RWPE1 (cell line): ENCODE data around the gene FAM228B.

Experiments
- CTCF ChIA-PET: fragments of 350-600 bp; sonication (Branson Sonifier 250); formaldehyde crosslinking; extraction: SDS; loops from one replicate; lab custom pipeline; 2021; lab: Yijun Ruan, JAX
- POLR2A ChIA-PET: fragments of 400-600 bp; formaldehyde crosslinking; extraction: SDS; loops from one replicate; lab custom pipeline; 2020; ENCODE audit warnings: antibody characterized with exemption; ENCODE audit not compliant: low non-redundant PET; lab: Yijun Ruan, JAX
- DNase-seq: peaks from one replicate; pipeline ENCODE4 v3.0.0; 2012; ENCODE audit warnings: low spot score
- H3K27ac ChIP-seq: fragments of 450-650 bp; 2 replicates; pipeline ENCODE4 v1.5.1; 2017
- TF ChIP-seq, protein P1 (sequence below): fragments of 450-650 bp; conservative IDR thresholded peaks from 2 replicates; pipeline ENCODE4 v1.5.1; 2017; ENCODE audit warnings: low read depth, mild to moderate bottlenecking

FAM228B gene

DNA sequence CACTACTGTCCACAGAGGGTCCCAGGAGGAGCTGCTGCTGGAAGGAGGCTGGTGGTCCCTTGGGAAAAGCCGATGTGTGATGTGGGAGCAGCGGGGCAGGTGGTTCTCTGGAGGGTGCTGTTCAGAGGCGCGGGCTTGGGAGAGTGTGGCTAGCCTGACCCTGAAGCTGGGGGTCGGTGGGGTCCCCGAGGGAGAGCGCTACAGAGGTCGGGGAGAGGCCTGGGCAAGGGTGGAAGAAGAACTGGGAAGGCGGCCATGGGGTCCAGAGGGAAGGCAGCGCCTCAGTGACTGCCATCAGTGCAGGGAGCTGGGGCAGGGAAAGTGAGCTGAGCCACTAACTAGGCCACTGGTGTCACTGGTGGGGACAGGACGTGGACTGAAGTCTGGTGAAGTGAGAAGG is 84.1 kb downstream of the FAM228B start:
- DNase-seq, result no peak
- CTCF ChIA-PET, result interaction anchor here (0.7 kb wide), 1 partner anchor 53 kb away, joined by 3 read pairs; no protein-coding TSS in a partner anchor
- TF ChIP-seq, protein P1, sequence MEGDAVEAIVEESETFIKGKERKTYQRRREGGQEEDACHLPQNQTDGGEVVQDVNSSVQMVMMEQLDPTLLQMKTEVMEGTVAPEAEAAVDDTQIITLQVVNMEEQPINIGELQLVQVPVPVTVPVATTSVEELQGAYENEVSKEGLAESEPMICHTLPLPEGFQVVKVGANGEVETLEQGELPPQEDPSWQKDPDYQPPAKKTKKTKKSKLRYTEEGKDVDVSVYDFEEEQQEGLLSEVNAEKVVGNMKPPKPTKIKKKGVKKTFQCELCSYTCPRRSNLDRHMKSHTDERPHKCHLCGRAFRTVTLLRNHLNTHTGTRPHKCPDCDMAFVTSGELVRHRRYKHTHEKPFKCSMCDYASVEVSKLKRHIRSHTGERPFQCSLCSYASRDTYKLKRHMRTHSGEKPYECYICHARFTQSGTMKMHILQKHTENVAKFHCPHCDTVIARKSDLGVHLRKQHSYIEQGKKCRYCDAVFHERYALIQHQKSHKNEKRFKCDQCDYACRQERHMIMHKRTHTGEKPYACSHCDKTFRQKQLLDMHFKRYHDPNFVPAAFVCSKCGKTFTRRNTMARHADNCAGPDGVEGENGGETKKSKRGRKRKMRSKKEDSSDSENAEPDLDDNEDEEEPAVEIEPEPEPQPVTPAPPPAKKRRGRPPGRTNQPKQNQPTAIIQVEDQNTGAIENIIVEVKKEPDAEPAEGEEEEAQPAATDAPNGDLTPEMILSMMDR, result no peak
- POLR2A ChIA-PET, result no interaction called here
- H3K27ac ChIP-seq, result no peak overlapping the region

DNA sequence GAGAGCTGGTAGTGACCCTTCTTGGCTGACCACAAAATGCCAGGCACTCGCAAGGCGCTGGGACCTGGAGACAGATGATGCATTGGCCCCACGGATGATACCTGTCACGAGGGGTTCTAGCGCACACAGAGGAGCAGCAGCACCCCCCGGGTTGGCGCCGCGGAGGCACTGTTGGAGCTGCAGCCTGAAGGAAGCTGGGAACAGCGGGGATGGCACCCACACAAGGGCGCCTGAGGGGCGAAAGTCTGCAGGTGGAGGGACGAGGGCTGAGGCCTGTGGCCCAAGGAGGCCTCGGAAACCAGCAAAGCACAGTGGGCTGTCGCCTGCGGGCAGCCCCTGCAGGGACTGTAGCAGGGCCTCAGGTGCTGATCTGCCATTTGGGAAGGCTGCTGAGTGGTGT is 85.2 kb downstream of the FAM228B start:
- TF ChIP-seq, protein P1, result no peak
- DNase-seq, result no peak
- H3K27ac ChIP-seq, result no peak overlapping the region
- ChIA-PET CTCF (no interaction called here), POLR2A (no interaction called here)

DNA sequence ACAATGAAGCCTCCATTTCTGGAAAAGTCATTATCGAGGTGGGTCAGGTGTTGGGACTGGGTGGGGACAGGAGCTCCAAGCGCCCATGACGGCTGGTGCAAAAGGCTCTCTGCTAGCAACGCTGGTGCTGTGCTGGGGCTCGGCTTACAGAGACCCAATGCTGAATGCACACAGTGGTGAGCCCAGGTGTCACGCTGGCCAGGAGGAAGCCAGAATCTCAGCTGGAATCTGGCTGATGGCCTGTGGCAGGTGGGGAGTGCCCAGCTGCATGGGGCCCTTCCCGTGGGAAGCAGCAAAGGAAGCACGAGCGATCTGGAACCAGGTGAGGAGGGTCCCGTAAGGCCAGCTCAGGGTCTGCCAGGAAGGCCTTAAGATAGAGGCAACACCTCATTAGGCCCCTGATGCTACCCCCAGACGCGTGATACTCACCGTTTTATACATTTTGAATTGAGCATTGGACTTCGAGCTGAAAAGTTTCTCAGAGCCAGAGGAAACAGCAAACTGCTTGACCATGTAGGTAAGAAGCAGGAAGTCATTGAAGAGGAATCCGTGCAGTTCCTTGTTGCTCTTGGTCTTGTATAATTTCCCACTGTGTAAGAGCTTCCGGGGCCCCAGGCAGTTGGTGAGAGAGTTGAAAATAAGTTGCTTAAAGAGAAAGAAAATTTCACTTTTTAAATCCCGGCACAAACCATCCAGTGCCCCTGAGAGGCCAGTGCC is 86.3 kb downstream of the FAM228B start:
- TF ChIP-seq, protein P1, result no peak
- DNase-seq, result no peak
- POLR2A ChIA-PET, result no interaction called here
- no peak overlapping the region for H3K27ac ChIP-seq
- CTCF ChIA-PET, result interaction anchor here (0.6 to 0.8 kb wide), 2 partner anchors 25 to 32 kb away, joined by 3 to 4 read pairs; no protein-coding TSS in a partner anchor

DNA sequence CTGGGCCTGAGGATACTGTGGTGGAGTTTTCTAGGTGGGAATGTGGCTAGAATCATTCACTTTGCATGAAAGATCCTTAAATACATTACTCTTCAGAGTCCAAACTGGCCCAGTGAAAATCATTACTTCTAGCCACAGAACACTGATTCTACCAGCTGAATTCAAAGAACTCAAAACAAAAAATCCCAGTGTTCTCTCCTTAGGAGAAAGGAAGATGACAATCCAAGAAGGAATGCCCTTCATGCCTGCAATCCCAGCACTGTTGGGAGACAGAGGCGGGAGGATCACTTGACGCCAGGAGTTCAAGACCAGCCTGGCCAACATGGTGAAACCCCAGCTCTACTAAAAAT is 86.8 kb downstream of the FAM228B start:
- ChIA-PET POLR2A (no interaction called here), CTCF (interaction anchor here (0.6 to 0.8 kb wide), 2 partner anchors 24 to 33 kb away, joined by 3 to 4 read pairs; no protein-coding TSS in a partner anchor)
- TF ChIP-seq, protein P1, result no peak
- no peak overlapping the region for H3K27ac ChIP-seq
- no peak for DNase-seq

DNA sequence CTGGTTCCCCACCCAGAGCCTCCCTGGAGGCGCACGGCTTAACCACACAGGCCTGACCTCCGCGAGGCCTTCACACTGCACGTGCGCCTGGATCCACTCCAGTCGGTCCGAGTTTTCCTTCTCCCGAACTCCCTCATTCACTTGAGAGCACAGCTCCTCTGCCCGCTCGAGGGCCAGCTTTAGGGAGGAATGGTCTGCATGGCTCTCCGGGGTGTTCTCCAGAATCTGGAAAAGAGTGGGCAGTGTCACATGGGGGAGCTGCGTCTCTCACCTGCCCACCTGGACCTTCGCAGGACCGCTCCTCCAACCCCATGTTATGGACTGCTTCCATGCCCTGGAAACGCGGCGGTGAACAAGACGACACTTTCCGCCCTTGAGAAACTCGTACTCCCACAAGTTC is 87.5 kb downstream of the FAM228B start:
- CTCF ChIA-PET, result no interaction called here
- DNase-seq, result no peak
- POLR2A ChIA-PET, result no interaction called here
- TF ChIP-seq, protein P1, result no peak
- no peak overlapping the region for H3K27ac ChIP-seq

DNA sequence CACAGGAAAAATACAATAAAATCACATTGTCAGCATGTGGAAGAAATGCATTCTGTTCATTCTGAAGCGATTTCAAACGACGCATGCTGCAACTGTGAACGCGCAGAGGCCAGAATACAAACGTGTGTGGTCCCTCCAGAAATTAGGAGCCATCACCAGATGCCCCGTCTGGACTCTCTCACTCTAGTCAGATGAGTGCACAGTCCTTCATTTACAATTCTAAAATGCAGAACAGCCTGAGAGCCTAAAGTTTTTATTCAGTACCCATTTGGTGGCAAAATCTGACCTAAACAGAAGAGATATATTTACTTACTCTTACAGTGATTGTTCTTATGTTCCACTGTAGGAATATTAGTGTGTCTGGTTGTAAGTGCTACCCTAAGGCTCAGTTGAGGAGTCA is 88.1 kb downstream of the FAM228B start:
- no peak for DNase-seq
- CTCF ChIA-PET, result no interaction called here
- POLR2A ChIA-PET, result no interaction called here
- TF ChIP-seq, protein P1, result no peak
- no peak overlapping the region for H3K27ac ChIP-seq
